Measurements from ENCODE around the gene PEDS1. TPM values are rescaled to one million over a fixed set of nuclear protein-coding genes. Genes with fewer than 3 reads are reported as not detected.
"Not testable (repeated sequence)": the region's sequence is repeated elsewhere in the genome, so short reads cannot be mapped to it uniquely, and the experiment has no call there.

Gene PEDS1
- polyA plus RNA-seq, 1 donor from 2014 or later, result 10.0 TPM

DNA sequence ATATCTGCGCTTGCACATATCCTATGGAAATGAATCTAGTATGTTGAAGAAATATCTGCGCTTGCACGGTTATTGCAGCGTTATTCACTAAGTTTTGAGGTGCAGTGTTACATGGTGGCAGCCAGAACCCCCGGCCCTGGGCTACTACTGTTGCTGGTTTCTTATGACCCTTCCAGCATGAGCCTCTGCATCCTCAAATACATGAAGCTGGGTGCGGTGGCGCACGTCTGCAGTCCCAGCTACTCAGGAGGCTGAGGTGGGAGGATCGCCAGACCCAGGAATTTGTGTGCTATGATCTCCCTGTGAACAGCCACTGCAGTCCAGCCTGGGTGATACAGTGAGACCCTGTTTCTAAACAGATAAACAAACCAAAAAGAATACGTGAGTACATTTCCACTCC is 27.8 kb upstream of the PEDS1 start (continued):
- no peak for TF ChIP-seq CTCF (IDR thresholded peaks at IDR 0.05; ENCODE audit: poor library complexity, severe bottlenecking)

GRCh38 chr20:50178672-50179071 is 25.1 kb upstream of the PEDS1 start:
- H3K9me3 ChIP-seq (ENCODE audit: low read length); H2AFZ ChIP-seq (ENCODE audit: low read depth, low read length); H3K9ac ChIP-seq (ENCODE audit: low read length); H3K27ac ChIP-seq (ENCODE audit: low read length); H3K27me3 ChIP-seq (ENCODE audit: insufficient read depth, low read depth, low read length); H3K4me3 ChIP-seq (ENCODE audit: low read length); H3K9me2 ChIP-seq (ENCODE audit: insufficient read depth, low read length); H3K36me3 ChIP-seq (ENCODE audit: insufficient read depth, low read length); H3F3A ChIP-seq (ENCODE audit: insufficient read depth, low read length, poor library complexity, severe bottlenecking); H4K20me1 ChIP-seq (ENCODE audit: insufficient read depth); H3K79me2 ChIP-seq (replicated peaks; ENCODE audit: insufficient read depth, low read length); H3K4me2 ChIP-seq (ENCODE audit: low read length): not testable (repeated sequence)

- no peaks in the 10 kb centered on the region for H3K9me3 ChIP-seq (ENCODE audit: low read length)
Measured at GRCh38 chr20:50175938-50176933, 22.7 kb upstream of the PEDS1 start.

More at GRCh38 chr20:50175938-50176933, 22.7 kb upstream of the PEDS1 start:
- H4K20me1 ChIP-seq (ENCODE audit: insufficient read depth), result no peaks in the 10 kb centered on the region
- H3K36me3 ChIP-seq (ENCODE audit: insufficient read depth, low read length), result no peaks in the 10 kb centered on the region
- no peaks in the 10 kb centered on the region for H3K27me3 ChIP-seq (ENCODE audit: insufficient read depth, low read depth, low read length)
- no peaks in the 10 kb centered on the region for H3K9me2 ChIP-seq (ENCODE audit: insufficient read depth, low read length)
- H3K9ac ChIP-seq (ENCODE audit: low read length), result no peak overlapping the region
- H3K79me2 ChIP-seq (replicated peaks; ENCODE audit: insufficient read depth, low read length), result no peaks in the 10 kb centered on the region
- no peak overlapping the region for H3K4me2 ChIP-seq (ENCODE audit: low read length)
- H3K27ac ChIP-seq (ENCODE audit: low read length), result no peak overlapping the region
- no peak overlapping the region for H3K4me3 ChIP-seq (ENCODE audit: low read length)
- H3F3A ChIP-seq (ENCODE audit: insufficient read depth, low read length, poor library complexity, severe bottlenecking), result no peaks in the 10 kb centered on the region
- TF ChIP-seq REST (IDR thresholded peaks at IDR 0.05; ENCODE audit: borderline replicate concordance), result no peak
- no peak overlapping the region for H2AFZ ChIP-seq (ENCODE audit: low read depth, low read length)
